AG09309 (cell line): Measurements from ENCODE around the gene PAX1.

Experiments used
- DNase-seq: peaks from one replicate; pipeline ENCODE4 v3.0.0-alpha.2; 2010; ENCODE audit warnings: low read depth
- H3K4me3 ChIP-seq: 2 replicates; pipeline ENCODE4 v1.5.1; 2011; ENCODE audit warnings: mild to moderate bottlenecking, low read depth, low read length, moderate library complexity; ENCODE audit not compliant: control insufficient read depth
- CTCF ChIP-seq: IDR thresholded peaks from 2 replicates; pipeline ENCODE4 v1.5.1; 2011; ENCODE audit warnings: mild to moderate bottlenecking, low read depth, low read length, inconsistent platforms; ENCODE audit not compliant: insufficient read depth, control insufficient read depth; ENCODE audit errors: missing control alignments

The PAX1 gene

DNA sequence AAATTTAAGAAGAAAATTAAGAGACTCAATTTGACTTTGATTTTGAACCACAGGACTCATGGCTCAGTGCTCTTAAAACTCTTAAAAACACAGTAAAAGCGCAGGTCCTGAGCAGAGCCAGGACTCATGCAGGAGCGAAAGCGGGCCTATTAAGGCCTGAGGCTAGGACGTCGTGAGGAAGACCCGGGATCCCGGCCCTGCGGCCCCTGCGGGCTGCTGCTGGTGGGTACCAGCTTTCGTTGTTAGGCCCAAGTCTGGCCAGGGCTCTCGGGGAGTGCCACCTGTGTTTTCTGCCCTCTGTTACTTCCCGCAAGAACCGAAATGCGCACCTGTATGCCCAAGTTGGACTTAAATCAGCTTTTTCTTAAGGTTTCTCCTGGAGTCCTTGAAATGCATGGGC lies 3.4 kb upstream of the PAX1 start:
- TF ChIP-seq CTCF, result no peak
- no peak for DNase-seq
- H3K4me3 ChIP-seq, result no peak overlapping the region

GRCh38 chr20:21702553-21703470 lies 2.7 kb upstream of the PAX1 start:
- TF ChIP-seq CTCF, result peak; percentile 69
- DNase-seq, result peak; percentile 1
- H3K4me3 ChIP-seq, result peak overlapping the region; percentile 26

DNA sequence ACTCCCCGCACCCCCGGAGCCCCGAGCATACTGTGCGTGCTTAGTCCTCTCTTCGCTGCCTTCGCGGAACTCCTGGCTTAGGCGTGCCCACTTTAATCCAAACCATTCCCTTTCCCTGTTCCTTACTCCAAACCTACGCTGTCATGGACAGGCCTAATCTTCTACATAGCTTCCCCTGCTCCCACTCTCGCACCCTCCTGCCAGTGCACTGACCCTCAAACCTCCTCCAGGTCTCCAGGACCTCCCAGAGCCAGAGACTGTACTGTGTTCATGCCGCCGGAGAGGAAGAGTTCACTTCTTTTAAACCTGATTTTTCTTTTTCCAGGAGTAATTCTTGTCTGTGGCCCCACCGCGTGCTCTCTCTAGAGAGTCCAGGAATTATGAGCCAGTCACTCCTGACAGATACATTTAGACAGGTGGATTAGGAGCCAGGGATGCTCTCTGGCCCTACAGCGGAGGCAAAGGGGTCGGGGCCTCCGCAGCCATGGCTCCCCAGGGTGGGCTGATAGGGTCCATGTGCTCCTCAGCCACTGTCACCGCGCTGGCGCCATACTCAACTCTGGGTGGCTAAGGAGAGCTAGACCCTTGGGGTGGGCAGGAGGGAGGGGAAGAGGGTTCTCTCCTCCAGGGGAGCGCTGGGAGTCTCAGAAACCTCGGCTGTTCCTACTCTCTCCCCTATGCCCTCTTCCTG lies 1.6 kb upstream of the PAX1 start:
- no peak for DNase-seq
- no peak for TF ChIP-seq CTCF
- no peak overlapping the region for H3K4me3 ChIP-seq

- H3K4me3 ChIP-seq, result no peak overlapping the region
- DNase-seq, result no peak
- TF ChIP-seq CTCF, result no peak
These were observed 767 bp upstream of the PAX1 start for GRCh38 chr20:21704408-21705385.

DNA sequence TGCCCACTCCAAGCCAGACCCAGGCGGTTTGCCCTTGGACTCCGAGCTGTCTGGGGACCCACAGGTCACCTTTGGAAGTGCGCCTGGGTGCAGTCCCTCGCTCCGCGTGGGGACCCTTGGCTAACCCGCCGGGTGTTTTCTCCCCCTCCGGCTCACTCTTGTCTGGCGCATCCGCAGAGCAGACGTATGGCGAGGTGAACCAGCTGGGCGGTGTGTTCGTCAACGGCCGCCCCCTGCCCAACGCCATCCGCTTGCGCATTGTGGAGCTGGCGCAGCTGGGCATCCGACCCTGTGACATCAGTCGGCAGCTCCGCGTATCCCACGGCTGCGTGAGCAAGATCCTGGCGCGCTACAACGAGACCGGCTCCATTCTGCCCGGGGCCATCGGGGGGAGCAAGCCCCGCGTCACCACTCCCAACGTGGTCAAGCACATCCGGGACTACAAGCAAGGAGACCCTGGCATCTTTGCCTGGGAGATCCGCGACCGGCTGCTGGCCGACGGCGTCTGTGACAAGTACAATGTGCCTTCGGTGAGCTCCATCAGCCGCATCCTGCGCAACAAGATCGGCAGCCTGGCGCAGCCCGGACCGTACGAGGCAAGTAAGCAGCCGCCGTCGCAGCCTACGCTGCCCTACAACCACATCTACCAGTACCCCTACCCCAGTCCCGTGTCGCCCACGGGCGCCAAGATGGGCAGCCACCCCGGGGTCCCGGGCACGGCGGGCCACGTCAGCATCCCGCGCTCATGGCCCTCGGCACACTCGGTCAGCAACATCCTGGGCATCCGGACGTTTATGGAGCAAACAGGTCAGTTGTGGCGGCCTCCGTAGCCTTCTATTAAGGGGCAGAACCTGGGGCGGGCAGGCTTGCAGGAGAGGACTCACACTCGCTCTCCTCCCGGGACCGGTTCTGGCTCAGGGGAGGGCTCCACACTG lies 1.1 kb downstream of the PAX1 start:
- H3K4me3 ChIP-seq, result no peak overlapping the region
- DNase-seq, result no peak
- no peak for TF ChIP-seq CTCF
